SK-N-DZ (cell line): Measurements from ENCODE around the gene TRMO. TPM values are rescaled to one million over a fixed set of nuclear protein-coding genes. Genes with fewer than 3 reads are reported as not detected.
"Not testable (repeated sequence)": the region's sequence is repeated elsewhere in the genome, so short reads cannot be mapped to it uniquely, and the experiment has no call there.

Experiments
- DNase-seq: peaks from one replicate; pipeline ENCODE4 v3.0.0-alpha.2; 2015; ENCODE audit warnings: low spot score
- polyA plus RNA-seq, 2 experiments: library from polyadenylated mRNA; depleted of rRNA; stranded (reverse); fragments of >200 nt; gene quantifications; 2 replicates each; pipeline ENCODE4 v1.2.3, GENCODE V29; 2014

The TRMO gene
- polyA plus RNA-seq (2014; cell fraction: cytosol; rRNA removed): 9.6 and 10.0 TPM in 2 replicates
- polyA plus RNA-seq (2014; cell fraction: nucleus; rRNA removed): 11.6 and 13.8 TPM in 2 replicates

GRCh38 chr9:97921959-97922724 is at the start of gene TRMO:
TRMO (minus strand) TSS chr9:97922500; CDS start chr9:97922493, 7 bp downstream.
- peak; percentile 97 for DNase-seq

DNA sequence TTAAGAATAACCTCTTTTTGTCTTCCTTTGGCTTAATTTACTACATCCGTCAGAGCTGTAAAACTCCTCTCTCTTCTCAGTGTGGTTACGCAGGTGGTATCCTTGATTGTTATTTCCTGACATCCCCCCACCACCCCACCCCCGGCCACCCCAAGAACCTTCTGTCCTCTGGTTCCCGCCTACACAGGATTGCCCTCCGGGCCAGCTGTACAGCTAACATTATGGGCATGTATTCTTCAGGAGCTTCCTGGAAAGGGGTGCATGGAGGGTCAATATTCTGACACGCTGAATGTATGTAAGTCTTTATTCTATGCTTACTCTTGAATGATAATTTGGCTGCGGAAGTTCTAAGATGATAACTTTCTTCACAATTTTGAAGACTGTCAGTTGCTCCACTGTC is 47.9 kb upstream of the TRMO start:
- DNase-seq: no peak

DNA sequence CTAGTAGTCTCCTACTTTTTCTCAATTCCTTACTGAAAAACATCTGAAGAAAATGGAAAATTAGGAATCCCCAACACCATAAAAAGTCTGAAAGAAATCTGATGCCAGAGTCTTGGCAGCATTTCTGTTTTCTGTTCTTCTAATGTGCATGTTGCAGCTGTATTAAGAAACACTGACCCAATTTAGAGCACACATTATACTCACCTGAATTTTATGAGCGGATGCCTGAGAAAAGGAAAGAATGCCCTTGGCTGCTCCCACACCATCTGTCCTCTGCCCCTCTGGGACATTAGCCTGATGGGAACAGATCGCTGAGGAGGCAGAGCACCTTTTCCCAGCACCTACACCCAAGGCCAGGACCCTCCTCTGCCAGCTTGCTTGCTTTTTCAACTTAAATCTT is 46.7 kb upstream of the TRMO start:
- no peak for DNase-seq

GRCh38 chr9:97966493-97966892 is 44.2 kb upstream of the TRMO start:
- no peak for DNase-seq

DNA sequence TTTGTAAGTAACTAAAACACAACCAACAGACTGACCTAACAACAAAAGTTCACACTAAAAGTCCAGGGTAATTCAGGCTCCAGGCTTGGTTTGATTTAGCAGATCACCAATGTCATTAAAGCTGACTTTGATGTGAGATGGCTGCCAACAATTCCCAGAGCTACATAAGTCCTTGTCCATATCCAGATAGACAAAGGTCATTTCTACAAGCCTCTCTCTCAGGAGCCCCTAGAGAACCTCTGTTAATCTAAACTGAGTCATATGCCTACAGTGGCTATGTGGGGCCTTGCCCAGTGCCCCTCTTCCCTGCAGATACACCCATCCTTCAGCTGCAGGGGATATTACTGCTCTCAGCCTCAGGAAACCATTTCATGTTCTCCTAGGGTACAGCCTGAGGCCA is 42.6 kb upstream of the TRMO start:
- no peak for DNase-seq

DNA sequence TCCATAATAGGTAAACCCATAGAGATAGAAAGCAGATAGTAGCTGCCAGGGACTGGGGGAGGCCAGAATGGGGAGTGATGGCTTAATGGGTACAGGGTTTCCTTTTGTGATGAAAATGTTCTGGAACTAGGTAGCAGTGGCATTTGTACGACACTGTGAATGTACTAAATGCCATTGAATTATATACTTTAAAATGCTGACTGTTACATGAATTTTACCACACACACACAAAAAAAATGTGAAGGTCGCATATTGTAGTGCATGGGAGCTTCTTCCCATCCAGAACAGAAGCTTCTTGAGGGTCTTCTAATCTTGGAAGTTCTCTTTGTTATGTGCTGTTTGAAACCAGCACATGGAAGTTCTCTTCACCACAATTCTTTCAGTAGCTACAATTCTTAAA is 40.9 kb upstream of the TRMO start:
- DNase-seq: no peak

- no peak for DNase-seq
Measured at GRCh38 chr9:97962575-97962974, 40.3 kb upstream of the TRMO start.

DNA sequence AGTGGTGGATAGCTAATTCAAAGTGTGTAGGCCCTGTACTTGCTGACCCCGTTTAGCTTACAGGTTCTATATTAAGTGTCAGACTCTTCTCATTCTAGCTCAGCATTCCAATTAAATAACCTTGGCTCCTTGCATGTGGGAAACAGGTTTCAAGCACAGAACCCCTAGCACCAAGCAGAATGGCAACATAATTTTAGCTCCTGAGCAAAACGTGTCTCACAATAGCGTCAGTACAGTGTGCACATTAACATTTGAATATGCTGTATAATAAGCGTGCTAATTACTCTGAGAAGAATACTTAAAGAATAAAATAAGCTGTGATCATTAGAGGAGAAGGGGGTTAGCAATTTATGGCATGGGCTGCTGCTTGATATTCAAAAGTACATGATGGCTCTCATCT is 39.8 kb upstream of the TRMO start:
- no peak for DNase-seq

- DNase-seq: no peak
Measured at GRCh38 chr9:97961361-97961760, 39.1 kb upstream of the TRMO start.

GRCh38 chr9:97960678-97961328 is 38.5 kb upstream of the TRMO start:
- not testable (repeated sequence) for DNase-seq

GRCh38 chr9:97959585-97959984 is 37.3 kb upstream of the TRMO start:
- DNase-seq: no peak

DNA sequence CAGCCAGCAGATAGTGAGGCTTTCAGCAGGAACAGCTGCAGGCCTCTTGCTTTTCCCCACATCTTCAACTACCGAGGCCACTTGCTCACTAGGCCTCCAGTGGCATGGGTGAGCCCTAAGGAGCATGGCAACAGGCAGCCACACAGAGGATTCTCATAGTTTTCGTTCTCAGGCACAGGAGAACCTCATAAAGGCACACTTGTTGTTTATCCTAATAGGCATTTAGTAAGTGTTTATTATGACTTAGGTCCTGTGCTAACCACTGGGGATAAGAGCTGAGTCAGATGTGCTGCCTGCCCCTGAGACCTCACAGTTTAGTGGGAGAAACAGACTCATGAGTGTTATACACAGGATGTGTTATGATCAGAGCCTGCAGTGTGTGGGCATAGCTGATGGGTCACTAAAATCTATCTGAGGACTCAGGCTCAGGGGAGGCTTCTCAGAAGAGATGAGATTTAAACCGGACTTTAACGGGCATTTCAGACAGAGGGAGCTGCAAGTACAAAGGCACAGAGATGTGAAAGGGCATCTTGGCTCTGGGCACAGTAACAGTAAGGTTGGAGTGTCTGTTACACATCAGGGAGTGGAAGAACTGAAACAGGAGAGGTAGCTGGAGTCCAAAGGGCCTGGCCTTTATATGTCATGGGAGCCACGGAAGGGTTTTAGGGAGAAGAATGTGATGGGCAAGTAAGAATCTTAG is 36.7 kb upstream of the TRMO start:
- no peak for DNase-seq

DNA sequence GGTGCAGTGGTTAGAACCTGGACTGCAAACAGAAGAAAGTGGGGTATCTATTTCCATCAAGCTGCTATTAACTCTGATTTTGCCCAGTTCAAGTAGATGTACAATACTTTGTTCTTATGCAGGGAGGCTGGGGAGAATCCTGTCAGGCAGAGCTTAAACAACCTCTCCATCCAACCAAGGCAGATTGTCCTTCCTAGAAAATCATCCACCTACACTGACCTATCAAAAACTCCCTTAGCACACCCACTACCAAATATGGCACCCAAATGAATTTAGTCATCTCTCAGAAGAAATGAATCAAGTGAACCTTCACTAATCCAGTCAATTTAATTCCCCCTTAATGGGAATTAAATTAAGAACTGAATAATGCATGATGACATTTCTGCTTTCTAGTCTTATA is 34.0 kb upstream of the TRMO start:
- no peak for DNase-seq

DNA sequence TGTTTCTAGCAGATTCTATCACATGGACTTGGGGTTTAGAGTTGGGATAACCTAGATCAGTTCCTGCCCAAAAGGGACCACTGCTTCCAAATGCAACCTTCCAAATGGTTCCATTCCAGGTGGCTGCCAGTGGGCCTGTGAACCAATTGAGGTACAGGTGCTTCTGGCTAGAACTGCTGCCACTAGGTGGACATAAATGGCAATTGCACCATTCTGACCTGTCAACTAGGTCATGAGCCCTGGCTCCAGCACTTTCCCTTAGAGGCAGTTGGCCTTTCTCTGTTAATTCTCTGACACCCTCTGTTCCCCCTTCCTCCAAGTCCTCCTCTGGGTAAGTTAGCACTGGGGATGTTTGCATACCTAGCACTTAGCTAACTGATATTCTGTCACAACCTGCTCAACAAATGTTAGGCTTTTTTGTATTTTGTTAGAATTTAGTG is 32.3 kb upstream of the TRMO start:
- DNase-seq: peak; percentile 50

- not testable (repeated sequence) for DNase-seq
Measured at GRCh38 chr9:97950873-97951272, 28.6 kb upstream of the TRMO start.

DNA sequence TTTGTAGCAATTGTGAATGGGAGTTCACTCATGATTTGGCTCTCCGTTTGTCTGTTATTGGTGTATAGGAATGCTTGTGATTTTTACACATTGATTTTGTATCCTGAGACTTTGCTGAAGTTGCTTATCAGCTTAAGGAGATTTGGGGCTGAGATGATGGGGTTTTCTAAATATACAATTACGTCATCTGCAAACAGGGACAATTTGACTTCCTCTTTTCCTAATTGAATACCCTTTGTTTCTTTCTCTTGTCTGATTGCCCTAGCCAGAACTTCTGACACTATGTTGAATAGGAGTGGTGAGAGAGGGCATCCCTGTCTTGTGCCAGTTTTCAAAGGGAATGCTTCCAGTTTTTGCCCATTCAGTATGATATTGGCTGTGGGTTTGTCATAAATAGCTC is 24.8 kb upstream of the TRMO start:
- DNase-seq: not testable (repeated sequence)

GRCh38 chr9:97945470-97945869 is 23.2 kb upstream of the TRMO start:
- DNase-seq: not testable (repeated sequence)

DNA sequence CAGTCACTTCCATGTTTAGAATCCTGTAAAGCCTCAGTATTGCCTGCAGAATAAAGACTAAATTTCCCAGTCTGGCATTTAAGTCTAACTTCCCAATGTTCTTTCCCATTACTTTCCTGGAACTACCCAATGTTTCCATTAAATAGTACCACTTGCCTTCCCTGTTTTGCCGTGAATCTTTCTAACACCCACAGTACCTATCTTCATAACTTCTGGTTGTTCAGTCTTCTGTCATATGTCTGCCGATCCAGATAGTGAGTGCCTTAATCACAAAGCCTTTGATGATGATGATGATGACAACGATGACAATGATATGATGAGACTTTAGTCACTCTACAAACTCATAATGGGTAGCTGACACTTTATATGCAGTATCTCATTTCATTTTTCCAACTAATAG is 22.3 kb upstream of the TRMO start:
- DNase-seq: no peak

DNA sequence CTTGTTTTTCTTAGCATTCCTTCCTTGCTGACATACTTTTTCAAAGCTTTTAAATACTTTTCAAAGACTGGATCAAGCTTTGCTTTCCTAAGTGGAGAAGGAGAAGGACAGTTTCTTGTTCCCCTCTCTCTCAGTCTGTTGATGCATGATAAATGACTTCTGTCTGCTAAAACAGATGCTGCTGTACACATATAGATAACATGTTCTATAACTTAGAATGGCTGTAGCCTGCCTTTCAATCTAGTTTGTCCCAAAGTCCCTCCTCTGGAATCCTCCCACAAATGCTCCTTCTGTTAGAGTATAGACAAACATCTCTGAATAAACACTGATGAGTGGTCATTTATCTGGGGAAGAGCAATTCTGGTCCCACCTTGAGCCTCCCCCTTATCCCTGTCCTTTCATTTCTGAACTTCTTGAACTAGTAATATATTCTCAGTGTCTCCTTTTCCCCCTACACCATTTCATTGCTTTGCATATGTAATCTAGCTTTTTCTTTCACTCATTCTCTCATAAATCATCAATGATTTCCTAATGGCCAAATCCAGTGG is 21.1 kb upstream of the TRMO start:
- no peak for DNase-seq

DNA sequence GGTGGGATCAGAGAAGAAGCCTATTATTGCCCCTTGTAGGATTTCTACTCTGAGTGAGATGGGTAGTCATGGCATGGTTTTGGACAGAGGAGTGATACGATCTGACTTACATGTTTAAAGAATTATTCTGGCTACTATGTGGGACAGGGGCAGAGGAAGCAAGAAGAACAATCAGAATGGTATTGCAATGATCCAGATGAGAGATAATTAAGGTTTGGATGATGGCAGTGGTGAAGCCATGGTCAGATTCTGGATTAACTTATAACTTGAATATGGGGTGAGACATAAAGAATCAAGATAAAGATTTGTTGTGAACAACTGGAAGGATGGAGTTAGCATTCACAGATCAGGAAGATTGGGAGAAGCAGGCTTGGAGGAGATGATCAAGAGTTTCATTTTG is 19.0 kb upstream of the TRMO start:
- DNase-seq: no peak

- DNase-seq: no peak
Measured at GRCh38 chr9:97940741-97941140, 18.4 kb upstream of the TRMO start.

DNA sequence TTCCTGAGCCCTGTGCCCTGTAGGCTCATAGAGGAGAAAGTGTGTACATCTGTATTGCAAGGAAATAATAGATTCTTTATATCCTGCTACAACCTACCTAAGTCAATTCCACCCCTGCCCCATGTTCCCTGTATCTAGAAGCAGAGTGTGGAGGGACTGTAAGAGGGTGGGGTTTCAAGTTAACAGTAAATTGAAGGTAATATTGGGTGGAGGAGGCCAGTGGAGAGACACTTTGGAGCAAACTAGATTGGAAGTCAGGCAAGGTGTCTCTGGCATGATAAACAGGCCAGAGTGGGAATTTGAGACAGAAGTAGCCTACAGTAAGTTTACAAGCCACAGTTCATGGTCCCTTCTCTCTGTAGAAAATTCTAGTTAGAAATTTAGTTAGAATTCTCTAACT is 17.9 kb upstream of the TRMO start:
- no peak for DNase-seq
